ENCODE data around the gene TMBIM4. TPM values are rescaled to one million over a fixed set of nuclear protein-coding genes. Genes with fewer than 3 reads are reported as not detected.

The TMBIM4 gene
- total and polyA plus RNA-seq, 2 donors (not counting 3 experiments of a cell fraction or from before 2014, with no cell fraction given), result 74.1 to 370 TPM

- H3K4me1 ChIP-seq (ENCODE audit: control insufficient read depth, extremely low read depth, insufficient read depth, low read length), result peaks cover 2% of the 10 kb centered on the region
- no peaks in the 10 kb centered on the region for H3K79me2 ChIP-seq (ENCODE audit: control insufficient read depth, insufficient read depth, low read length)
- TF ChIP-seq CTCF (IDR thresholded peaks at IDR 0.05; ENCODE audit: extremely low read depth in 1 of 2, insufficient read depth in 1 of 2, low read depth in 1 of 2, low read length in 2 of 2), result peak; percentile 56 to 70
- no peak for TF ChIP-seq EZH2 (IDR thresholded peaks at IDR 0.05; ENCODE audit: borderline replicate concordance, low read depth, low read length, severe bottlenecking)
- dilution Hi-C loops (cut with MboI; ENCODE audit: extremely low pct_ligation_motif_present, low sequenced_read_pairs) (no loop called here), intact Hi-C loops (cut with micrococcal nuclease) (loop anchor here (1.0 to 5.0 kb wide), 7 partner anchors 15 to 1216 kb away; no protein-coding TSS in a partner anchor)
- H3K4me2 ChIP-seq (ENCODE audit: insufficient read depth, low read length), result peak overlapping the region; percentile 53
- H4K20me1 ChIP-seq (replicated peaks; ENCODE audit: control insufficient read depth, extremely low read depth, insufficient read depth, low read length), result no peaks in the 10 kb centered on the region
- no peak overlapping the region for H3K27ac ChIP-seq (ENCODE audit: insufficient read depth, low read depth, low read length)
- CTCF ChIA-PET, result interaction anchor here (0.6 to 1.7 kb wide), 29 partner anchors 10 to 1218 kb away, joined by 3 to 9 read pairs (median 3); no protein-coding TSS in a partner anchor
- POLR2A ChIA-PET, result no interaction called here
- BruUV-seq (replicated peaks), result no TSS peak
- H3K4me3 ChIP-seq (replicated peaks in 1 of 3; ENCODE audit: insufficient read depth in 1 of 3, low read depth in 1 of 3, low read length in 3 of 3), result no peak overlapping the region
- H3K9me1 ChIP-seq (replicated peaks; ENCODE audit: control insufficient read depth, extremely low read depth, insufficient read depth, low read length), result no peaks in the 10 kb centered on the region
- H3K9me3 ChIP-seq (replicated peaks; ENCODE audit: control insufficient read depth, insufficient read depth, low read length), result no peaks in the 10 kb centered on the region
- peak overlapping the region; percentile 60 for H2AFZ ChIP-seq (ENCODE audit: low read depth, low read length)
- H3K9ac ChIP-seq (replicated peaks; ENCODE audit: extremely low read depth, insufficient read depth, low read length), result no peak overlapping the region
- no peaks in the 10 kb centered on the region for H3K36me3 ChIP-seq (ENCODE audit: control insufficient read depth in 2 of 2, extremely low read depth in 1 of 2, insufficient read depth in 2 of 2, low read length in 2 of 2)
- peaks cover 9 to 17% of the 10 kb centered on the region in 2 experiments for H3K27me3 ChIP-seq (ENCODE audit: control insufficient read depth in 2 of 2, insufficient read depth in 2 of 2, low read length in 2 of 2)
- peak; percentile 87 for FAIRE-seq
- peak; percentile 89 for DNase-seq (ENCODE audit: low read depth, low spot score)
Measured at GRCh38 chr12:66107451-66107915, 62.3 kb downstream of the TMBIM4 start.

- H3K4me3 ChIP-seq (replicated peaks in 1 of 3; ENCODE audit: insufficient read depth in 1 of 3, low read depth in 1 of 3, low read length in 3 of 3), result no peak overlapping the region
- peaks cover 2% of the 10 kb centered on the region for H3K4me1 ChIP-seq (ENCODE audit: control insufficient read depth, extremely low read depth, insufficient read depth, low read length)
- dilution Hi-C loops (cut with MboI; ENCODE audit: extremely low pct_ligation_motif_present, low sequenced_read_pairs), result no loop called here
- no peak overlapping the region for H3K27ac ChIP-seq (ENCODE audit: insufficient read depth, low read depth, low read length)
- H3K9me1 ChIP-seq (replicated peaks; ENCODE audit: control insufficient read depth, extremely low read depth, insufficient read depth, low read length), result no peaks in the 10 kb centered on the region
- BruUV-seq (replicated peaks), result no TSS peak
- no peak overlapping the region for H2AFZ ChIP-seq (ENCODE audit: low read depth, low read length)
- ChIA-PET CTCF (interaction anchor here (1.3 kb wide), 1 partner anchor 13 kb away, joined by 3 read pairs; no protein-coding TSS in a partner anchor), POLR2A (no interaction called here)
- FAIRE-seq, result no peak
- intact Hi-C loops (cut with micrococcal nuclease), result no loop called here
- no peak for TF ChIP-seq CTCF (IDR thresholded peaks at IDR 0.05; ENCODE audit: extremely low read depth in 1 of 2, insufficient read depth in 1 of 2, low read depth in 1 of 2, low read length in 2 of 2)
- TF ChIP-seq POLR2AphosphoS5 (IDR thresholded peaks at IDR 0.05; ENCODE audit: insufficient read depth, low read depth, low read length), result no peak
- TF ChIP-seq MYC (IDR thresholded peaks at IDR 0.05; ENCODE audit: low read depth, low read length), result no peak
- TF ChIP-seq POLR2A (IDR thresholded peaks at IDR 0.05; ENCODE audit: low read depth, low read length), result no peak
- no peak for TF ChIP-seq FOS (IDR thresholded peaks at IDR 0.05; ENCODE audit: borderline replicate concordance, insufficient read depth, low read length)
- TF ChIP-seq GATA2 (IDR thresholded peaks at IDR 0.05; ENCODE audit: insufficient read depth, insufficient read length, low read depth, low read length), result no peak
- no peak for TF ChIP-seq MAX (IDR thresholded peaks at IDR 0.05; ENCODE audit: insufficient read depth, insufficient read length)
- TF ChIP-seq JUN (IDR thresholded peaks at IDR 0.05; ENCODE audit: borderline replicate concordance, insufficient read depth, insufficient read length, low read depth), result no peak
- TF ChIP-seq EZH2 (IDR thresholded peaks at IDR 0.05; ENCODE audit: borderline replicate concordance, low read depth, low read length, severe bottlenecking), result no peak
- H4K20me1 ChIP-seq (replicated peaks; ENCODE audit: control insufficient read depth, extremely low read depth, insufficient read depth, low read length), result no peaks in the 10 kb centered on the region
- no peak overlapping the region for H3K4me2 ChIP-seq (ENCODE audit: insufficient read depth, low read length)
- no peaks in the 10 kb centered on the region for H3K36me3 ChIP-seq (ENCODE audit: control insufficient read depth in 2 of 2, extremely low read depth in 1 of 2, insufficient read depth in 2 of 2, low read length in 2 of 2)
- DNase-seq (ENCODE audit: low read depth, low spot score), result no peak
- H3K79me2 ChIP-seq (ENCODE audit: control insufficient read depth, insufficient read depth, low read length), result no peaks in the 10 kb centered on the region
- peaks cover 11 to 20% of the 10 kb centered on the region in 2 experiments for H3K27me3 ChIP-seq (ENCODE audit: control insufficient read depth in 2 of 2, insufficient read depth in 2 of 2, low read length in 2 of 2)
- no peak overlapping the region for H3K9ac ChIP-seq (replicated peaks; ENCODE audit: extremely low read depth, insufficient read depth, low read length)
- H3K9me3 ChIP-seq (replicated peaks; ENCODE audit: control insufficient read depth, insufficient read depth, low read length), result no peaks in the 10 kb centered on the region
Measured at GRCh38 chr12:66103016-66103913, 66.5 kb downstream of the TMBIM4 start.
